Prostate gland (tissue), 2 donors: ENCODE results near the gene DUOX2.
"Not testable (repeated sequence)": the region's sequence is repeated elsewhere in the genome, so short reads cannot be mapped to it uniquely, and the experiment has no call there.

Experiments
- CTCF ChIP-seq, 4 experiments: fragments of 200-600 bp in 2 of 4; fragments of 450-650 bp in 2 of 4; sonication (generic) in 2 of 4; IDR thresholded peaks; 1 replicate in 3 of 4; 2 replicates in 1 of 4; pipeline ENCODE4 v1.5.1; 2016 to 2019; ENCODE audit warnings: antibody characterized with exemption in 4 of 4, mild to moderate bottlenecking in 2 of 4, moderate library complexity in 2 of 4
- POLR2A ChIP-seq: fragments of 450-650 bp; IDR thresholded peaks from one replicate; pipeline ENCODE4 v1.6.1; 2016; ENCODE audit warnings: antibody characterized with exemption, mild to moderate bottlenecking

- TF ChIP-seq CTCF (IDR thresholded peaks at IDR 0.05); POLR2A: not testable (repeated sequence)
These were observed 36.6 kb downstream of the DUOX2 start for GRCh38 chr15:45077391-45077790.
